Stimulated activated naive CD4-positive, alpha-beta T cell (primary cell): ENCODE measurements around the gene RBBP8.
A peak's percentile ranks its signal among the peaks of the same experiment; 100 is the strongest.

Experiments
- DNase-seq, 6 experiments: peaks; one replicate each; lab custom pipeline; 2025; lab: John Stamatoyannopoulos, UW

The RBBP8 gene

DNA sequence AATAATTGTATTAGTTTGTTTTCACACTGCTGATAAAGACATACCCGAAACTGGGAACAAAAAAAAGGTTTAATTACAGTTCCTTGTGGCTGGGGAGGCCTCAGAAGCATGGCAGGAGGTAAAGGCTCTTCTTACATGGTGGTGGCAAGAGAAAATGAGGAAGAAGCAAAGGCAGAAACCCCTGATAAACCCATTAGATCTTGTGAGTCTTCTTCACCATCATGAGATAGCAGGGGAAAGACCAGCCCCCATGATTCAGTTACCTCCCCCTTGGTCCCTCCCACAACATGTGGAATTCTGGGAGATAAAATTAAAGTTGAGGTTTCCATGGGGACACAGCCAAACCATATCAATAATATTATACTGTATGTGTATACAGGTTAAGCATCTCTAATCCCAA lies 128.9 kb downstream of the RBBP8 start:
- DNase-seq = no peak

DNA sequence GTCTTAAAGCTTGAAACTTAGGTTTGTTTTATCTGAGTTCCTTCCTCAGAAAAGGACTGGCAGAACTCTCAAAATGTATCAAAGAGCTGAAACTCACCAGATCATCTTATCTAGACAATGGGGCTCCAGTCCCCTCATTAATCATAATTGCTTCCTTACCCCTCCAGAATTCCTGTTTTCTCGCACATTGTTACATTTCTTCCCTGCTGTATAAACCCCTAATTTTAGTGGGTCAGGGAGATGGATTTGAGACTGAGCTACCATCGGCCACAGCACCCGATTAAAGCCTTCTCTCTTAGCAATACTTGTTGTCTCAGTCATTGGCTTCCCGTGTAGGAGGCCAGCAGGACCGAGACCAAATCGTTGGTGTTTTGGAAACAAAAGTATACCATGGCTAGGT lies 130.4 kb downstream of the RBBP8 start:
- no peak for DNase-seq

DNA sequence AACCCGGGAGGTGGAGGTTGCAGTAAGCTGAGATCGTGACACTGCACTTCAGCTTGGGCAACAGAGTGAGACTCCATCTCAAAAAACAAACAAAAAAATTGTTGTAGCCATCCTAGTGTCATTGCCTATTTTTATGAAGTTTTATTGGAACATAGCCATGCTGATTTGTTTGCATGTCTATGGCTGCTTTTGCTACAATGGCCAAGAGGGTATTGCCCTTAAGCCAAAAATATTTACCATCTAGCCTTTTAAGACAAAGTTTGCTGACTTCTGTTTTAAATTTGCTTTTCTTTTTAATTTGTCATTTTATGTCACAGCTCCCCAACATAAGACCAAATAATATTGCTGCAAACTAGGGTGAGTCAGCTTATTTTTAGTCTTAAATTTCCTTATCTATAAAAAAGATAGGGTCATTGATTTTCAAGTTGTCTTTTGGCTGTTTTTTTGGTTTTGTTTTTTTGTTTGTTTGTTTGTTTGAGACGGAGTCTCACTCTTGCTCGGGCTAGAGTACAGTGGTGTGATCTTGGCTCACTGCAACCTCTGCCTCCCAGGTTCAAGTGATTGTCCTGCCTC lies 132.2 kb downstream of the RBBP8 start:
- no peak for DNase-seq

DNA sequence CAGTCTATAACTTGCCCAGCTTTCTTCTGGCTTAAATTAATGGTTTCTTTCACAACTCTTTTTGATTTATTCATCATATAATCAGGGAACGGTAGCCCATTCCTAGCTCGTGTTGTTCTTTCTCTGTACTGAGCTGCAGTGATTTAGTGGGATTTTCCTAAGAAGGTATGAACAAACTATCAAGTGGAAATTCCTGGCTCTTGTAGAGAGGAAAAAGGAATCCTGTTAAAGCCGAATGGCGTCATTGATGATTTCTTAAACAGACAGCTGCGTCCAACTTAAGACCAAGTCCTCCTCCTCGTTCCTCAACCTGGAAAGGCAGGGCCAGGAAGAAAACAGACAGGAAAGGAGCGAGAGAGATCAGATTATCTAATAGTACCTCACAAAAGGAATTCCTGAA lies 132.9 kb downstream of the RBBP8 start:
- no peak for DNase-seq

DNA sequence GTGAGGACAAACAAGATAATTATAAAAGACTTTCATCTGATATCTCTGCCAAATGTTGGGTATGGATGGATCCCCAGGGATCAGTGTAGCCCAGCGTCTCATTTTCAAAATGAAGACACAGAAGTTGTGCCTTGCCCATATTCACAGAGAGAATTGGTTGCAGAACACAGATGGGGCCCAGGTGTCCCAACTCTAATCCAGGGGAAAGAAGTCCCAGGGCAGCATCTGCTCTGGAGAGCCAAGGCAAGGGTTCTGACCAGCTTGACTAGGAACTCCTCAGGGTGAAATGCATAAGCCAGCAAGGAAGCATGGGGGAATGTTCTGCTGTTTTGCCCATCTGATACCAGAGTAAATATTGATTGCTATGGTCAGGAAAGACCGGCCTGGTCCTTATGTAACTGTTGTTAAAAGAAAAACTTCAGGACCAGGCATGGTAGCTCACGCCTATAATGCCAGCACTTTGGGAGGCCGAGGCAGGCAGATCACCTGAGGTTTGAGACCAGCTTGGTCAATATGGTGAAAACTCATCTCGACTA lies 133.4 kb downstream of the RBBP8 start:
- DNase-seq = no peak

DNA sequence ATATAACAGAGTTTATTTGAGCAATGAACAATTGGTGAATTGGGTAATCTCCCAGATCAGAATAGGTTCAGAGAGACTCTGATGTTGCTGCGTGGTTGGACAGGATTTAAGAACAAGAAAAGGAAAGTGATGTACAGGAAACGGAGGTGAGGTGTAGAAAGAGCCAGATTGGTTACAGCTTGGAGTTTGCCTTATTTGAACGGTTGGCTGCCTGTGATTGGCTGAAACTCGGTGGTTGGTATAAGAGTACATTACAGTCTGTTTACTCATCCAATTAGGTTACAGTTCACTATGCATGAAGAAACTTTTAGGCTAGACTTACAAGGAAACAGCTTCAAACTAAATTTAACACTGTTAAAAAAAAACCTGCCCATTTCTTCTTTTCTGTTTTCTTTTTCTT lies 134.1 kb downstream of the RBBP8 start:
- no peak for DNase-seq

DNA sequence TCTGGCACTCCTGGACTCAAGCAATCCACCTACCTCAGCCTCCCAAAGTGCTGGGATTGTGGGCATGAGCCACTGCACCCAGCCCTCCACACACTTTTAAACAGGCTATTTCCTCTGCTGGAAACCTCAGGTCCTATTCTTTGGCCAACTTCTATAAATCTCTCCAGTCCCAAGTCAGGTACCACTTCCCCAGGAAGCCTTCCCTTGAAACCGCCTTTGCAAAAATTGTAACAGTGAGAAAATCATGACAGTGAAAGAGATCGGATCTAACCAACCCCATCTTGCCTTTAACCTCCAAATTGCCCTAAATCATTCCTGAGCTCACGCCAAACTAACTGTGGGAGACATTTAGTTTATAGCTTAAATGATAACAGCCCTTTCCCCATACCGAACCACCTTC lies 134.9 kb downstream of the RBBP8 start:
- DNase-seq = no peak

DNA sequence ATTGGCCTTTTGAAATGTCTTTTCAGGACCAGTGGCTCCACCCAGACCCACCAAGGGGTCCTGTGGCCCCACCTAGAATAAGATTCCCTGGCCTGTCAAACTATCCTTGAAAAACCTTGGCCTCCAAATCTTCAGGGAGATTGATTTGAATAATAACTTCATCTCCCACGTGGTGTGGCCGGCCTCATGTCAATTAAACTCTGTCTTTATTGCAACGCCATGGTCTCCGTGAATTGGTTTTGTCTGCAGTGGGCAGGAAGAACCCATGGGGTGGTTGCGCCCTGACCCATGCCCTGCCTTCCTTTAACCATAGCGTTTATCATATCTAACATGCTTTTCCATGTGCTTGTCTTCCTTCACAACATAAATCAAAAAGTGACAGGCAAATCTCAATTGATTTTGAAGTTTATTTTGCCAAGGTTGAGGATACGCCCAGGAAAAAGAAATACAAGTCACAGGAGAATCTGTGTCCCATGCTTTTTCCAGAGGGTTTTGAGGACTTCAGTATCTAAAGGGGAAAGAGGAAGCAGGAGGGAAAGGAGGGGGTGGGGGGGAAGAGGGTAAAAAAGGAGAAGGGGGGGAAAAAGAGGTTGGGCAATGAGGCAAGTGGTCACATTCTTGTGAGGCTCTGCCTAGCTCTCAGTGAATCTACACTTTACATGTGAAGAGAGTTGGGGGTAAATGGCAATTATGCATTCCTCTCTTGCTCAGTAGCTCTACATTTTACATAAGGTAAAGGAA lies 135.6 kb downstream of the RBBP8 start:
- no peak for DNase-seq

DNA sequence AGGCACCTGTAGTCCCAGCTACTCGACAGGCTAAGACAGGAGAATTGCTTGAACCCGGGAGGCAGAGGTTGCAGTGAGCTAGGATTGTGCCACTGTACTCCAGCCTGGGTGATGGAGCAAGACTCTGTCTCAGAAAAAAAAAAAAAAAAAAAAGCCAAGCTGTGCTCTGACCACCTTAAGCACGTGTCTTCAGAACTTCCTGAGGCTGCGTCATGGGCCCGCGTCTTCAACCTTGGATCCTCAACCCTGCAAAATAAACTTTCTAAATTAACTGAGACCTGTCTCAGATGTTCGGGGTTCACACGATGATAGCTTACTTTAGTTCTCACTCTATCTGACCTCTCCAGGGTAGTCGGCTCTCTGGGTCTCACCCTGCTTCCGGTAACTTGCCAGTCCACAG lies 136.4 kb downstream of the RBBP8 start:
- DNase-seq = peak; percentile 3 to 63 (median 32)

DNA sequence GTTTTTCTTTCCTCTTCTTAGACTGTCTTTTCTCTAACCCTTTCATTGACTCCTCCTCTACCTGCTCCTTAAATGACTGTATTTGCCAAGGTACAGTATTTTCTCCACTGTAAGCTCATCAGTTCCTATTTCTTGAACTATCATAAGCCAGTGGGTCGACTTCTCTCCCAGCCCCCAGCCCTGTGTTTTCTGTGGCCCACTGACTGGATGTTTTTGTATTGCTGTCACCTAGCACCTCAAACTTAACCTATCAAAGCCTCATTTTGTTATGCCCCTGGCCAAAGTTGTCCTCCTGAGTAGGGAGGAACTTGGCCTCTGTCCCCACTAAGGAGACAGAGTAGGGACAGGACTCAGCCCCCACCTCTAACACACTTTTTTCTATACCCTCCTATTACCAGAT lies 136.8 kb downstream of the RBBP8 start:
- DNase-seq = no peak

DNA sequence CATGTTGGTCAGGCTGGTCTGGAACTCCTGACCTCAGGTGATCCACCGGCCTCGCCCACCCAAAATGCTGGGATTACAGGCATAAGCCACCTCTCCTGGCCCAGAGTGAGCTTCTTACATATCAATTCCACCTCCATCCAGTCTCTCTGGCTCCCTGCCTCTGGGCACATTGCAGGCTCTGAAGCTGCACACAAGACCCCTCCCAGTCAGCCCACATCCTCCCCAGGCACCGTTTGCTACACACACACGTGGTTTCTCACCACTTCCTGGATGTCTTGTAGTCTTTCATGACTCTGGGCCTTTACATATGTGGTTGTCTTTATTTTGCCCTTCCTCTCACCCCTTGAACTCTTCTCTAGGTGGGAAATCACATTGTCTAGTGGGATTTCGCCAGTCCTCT lies 138.2 kb downstream of the RBBP8 start:
- DNase-seq = peak; percentile 52 to 92 (median 80)

DNA sequence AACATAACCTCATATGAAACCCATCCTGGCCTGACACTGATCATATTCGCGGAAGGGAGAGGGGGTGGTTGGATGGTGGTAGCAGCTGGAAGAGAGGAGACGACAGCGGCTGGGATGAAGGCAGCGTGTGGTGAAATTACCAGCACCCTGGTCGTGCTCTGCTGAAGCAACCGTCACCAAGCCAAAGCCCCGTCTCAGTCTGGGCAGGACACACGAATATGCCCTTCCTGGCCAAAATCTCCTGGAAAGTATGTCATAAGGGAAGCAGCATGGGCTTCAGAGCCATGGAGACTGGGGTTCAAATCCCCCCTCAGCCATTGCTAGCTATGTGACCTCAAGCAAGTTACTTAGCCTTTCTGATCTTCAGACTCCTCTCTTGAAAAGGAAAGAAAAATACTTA lies 139.0 kb downstream of the RBBP8 start:
- DNase-seq = no peak

DNA sequence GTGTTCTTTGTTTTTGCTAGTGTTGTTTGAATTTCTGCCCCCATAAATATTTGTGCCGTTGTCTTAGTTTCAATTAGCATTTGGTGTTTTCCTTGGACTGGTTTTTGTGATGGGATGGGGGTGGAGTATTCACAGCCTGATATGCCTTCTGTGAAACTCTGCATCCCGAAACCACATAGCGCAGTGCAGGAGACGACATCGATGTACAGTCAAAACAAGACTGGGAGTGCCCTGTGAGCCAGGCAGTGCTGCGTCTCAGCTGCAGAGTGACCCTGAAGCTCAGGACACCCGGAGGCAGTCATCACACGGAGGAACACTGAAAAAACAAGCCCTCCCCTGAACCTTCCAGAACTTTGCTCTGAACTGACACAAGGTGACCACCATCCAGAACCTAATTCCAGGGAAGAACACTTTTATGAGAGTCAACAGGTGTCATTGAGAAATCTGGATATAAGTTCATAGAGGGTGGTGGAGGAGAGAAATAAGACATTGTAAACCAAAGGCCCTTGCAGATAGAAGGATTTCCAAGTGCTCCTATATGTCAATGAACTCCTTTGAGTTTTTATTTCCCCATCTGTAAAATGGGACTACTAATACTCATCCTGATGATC lies 141.0 kb downstream of the RBBP8 start:
- no peak for DNase-seq
